ENCODE measurements around the gene NPHP4.

The NPHP4 gene

DNA sequence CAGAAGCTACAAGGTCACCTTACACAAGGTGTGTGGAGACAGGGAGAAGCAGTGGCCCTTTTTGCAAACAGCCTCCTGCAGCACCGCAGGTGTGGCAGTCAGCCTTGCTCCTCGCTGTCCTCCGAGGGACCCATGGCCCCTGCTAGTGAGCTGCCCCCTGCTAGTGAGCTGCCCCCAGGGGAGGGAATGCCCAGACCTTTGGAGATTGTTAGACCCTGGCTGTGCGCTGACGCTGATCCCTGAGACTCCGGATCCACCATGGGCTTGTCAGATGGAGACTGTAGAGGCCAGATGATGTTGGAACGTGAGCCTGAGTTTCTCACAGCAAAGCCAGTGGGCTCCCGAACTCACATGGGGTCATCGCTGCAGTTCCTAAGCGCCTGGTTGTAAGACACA, 172.2 kb downstream of the NPHP4 start:
- no peak for DNase-seq

DNA sequence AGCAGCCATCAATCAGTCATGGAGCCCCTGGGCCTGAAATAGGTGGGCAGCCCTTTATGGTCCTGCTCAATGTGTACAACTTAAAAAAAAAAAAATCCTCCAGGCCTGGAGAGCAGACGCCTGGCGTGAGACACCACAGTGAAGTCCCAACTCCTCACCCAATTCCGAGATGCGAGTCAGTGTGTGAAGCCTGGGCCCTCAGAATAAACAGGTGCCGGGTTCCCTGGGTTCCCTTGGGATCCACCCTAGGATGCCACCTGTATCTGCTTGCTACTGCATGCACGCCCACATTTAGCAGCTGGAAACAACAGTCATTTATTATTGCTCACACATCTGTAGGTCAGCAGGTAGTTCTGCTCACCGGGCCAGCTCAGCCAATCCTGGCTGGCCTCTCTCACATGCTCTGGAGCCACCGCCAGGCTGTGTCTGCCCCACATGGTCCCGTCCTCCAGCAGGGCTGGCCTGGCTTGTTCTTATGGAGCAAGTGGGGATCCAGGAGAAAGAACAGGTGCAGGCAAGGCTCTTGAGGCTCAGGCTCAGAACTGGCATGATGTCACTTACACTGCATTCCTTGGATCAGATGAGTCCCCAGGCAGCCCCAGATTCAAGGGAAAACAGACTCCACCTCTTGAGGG, 172.7 kb downstream of the NPHP4 start:
- DNase-seq, result no peak

DNA sequence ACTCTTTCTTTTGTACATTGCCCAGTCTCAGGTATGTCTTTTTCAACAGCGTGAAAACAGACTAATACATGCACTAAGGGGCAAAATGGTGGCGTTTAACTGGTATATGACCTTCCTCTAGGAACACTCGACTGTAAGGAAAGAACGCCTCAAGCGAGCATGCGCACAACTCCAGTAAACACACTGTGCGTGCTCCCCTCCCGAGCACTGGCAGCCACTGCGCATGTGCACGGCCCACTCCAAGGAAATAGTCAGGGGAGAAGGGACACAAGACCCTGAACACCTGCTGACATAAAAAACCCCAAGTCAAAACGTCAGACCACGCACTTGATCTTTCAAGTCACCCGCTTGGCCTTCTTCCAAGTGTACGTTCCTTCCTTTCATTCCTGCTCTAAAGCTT, 173.5 kb downstream of the NPHP4 start:
- DNase-seq, result no peak

DNA sequence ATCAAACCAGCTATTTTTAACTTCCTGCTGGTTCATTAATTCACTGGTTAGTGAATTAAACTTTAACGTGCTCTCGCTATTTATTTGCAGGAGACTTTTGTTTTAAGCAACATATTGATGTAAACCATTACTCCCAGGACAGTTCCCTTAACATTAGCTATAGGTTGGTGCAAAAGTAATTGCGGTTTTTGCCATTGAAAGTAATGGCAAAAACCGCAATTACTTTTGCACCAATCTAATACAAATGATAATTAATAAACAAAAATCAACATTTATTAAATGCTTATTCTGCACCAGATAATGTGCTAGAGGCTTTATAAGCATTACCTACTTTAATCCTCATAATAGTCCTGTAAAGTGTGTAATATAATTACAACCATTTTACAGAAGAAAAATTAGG, 176.5 kb downstream of the NPHP4 start:
- DNase-seq, result no peak

DNA sequence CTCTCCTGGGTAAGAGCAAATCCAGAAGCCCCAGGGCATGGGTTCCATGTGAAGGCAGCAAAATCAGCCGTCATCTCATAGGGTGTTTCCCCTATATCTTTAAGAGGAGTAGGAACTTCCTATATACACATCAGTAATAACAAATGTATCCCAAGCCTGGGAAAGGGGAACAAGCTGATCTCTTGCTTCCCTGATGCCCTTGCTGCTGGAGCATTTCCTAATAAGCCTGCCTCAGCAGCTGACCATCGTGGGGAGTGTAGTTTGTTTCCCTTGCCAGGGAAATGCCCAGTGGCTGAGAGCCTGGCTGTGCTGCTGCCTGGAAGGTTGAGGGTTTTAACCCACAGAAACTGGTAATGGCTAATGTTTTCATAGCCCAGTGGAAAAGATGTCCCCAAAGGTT, 177.0 kb downstream of the NPHP4 start:
- no peak for DNase-seq

DNA sequence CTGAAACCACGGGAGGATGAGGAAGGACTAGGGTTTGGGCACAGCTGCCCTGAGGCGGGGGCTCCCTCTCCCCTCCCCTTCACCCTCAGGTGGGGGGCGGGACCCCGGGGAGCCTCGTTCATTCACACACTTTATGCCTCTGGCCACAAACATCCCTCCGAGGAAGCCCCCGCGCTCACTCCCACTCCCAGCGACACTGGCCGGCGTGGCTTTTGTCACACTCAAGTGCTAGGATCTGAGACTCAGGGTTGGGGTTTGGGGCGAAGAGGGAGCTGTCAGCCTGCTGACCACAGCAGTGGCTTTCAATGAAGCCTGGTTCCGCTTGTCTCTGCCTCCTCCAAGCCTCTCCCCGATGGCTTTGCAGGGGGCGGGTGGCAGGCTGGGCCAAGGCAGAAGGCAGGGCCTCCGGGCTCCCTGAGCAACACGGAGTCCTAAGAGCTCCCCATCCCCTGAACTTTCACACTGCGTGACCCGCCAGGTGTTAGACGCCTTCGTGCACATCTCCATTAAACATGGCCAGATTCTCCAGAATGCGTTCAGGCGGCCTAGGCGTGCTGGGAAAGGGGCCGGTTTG, 178.1 kb downstream of the NPHP4 start:
- DNase-seq, result no peak

DNA sequence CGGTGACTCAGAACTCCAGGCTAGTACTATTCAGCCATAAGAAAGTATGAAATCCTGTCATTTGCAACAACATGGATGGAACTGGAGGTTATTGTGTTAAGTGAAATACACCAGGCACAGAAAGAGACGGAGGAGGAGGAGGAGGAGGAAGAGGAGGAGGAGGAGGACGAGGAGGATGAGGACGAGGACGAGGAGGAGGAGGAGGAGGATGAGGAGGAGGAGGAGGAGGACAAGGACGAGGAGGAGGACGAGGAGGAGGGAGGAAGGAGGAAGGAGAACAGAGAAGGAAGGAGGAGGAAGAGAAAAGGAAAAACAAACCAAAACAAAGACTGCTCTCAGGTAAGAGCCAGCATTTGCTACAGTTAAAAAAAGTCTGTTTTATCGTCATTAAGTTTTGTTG, 178.7 kb downstream of the NPHP4 start:
- DNase-seq, result no peak
